Activated naive CD8-positive, alpha-beta T cell treated with anti-CD3 and anti-CD28 coated beads for 36 hours (primary cell): ENCODE data around the gene FIZ1. TPM values are rescaled to one million over a fixed set of nuclear protein-coding genes. Genes with fewer than 3 reads are reported as not detected.

Experiments used
- DNase-seq: peaks from one replicate; pipeline ENCODE4 v3.0.0; 2021
- H3K27ac Mint-ChIP-seq: one replicate; pipeline ENCODE4 v1.8.0; 2022; ENCODE audit warnings: mild to moderate bottlenecking, moderate library complexity, mixed read lengths
- H3K27me3 Mint-ChIP-seq: one replicate; pipeline ENCODE4 v1.8.0; 2022; ENCODE audit warnings: mild to moderate bottlenecking, mixed read lengths
- H3K36me3 Mint-ChIP-seq: one replicate; pipeline ENCODE4 v1.8.0; 2021; ENCODE audit warnings: mild to moderate bottlenecking, mixed read lengths
- H3K4me1 Mint-ChIP-seq: one replicate; pipeline ENCODE4 v1.8.0; 2021; ENCODE audit warnings: mixed read lengths
- H3K4me3 Mint-ChIP-seq: one replicate; pipeline ENCODE4 v1.8.0; 2022; ENCODE audit warnings: mild to moderate bottlenecking, moderate library complexity, mixed read lengths
- H3K9me3 Mint-ChIP-seq: one replicate; pipeline ENCODE4 v1.8.0; 2022; ENCODE audit warnings: mixed read lengths
- total RNA-seq, 2 experiments: library from RNA; stranded (reverse); gene quantifications; one replicate each; pipeline ENCODE4 v1.2.3, GENCODE V29; 2021

Gene FIZ1
- total RNA-seq, 2 experiments from 2014 or later = 19.8 to 20.7 TPM

GRCh38 chr19:55622242-55622969 lies 23.1 kb upstream of the FIZ1 start:
- Mint-ChIP-seq H3K27me3 (peaks cover 6% of the 10 kb centered on the region), H3K4me1 (peaks cover 49% of the 10 kb centered on the region), H3K4me3 (no peak overlapping the region), H3K27ac (no peak overlapping the region), H3K36me3 (peaks cover 17% of the 10 kb centered on the region), H3K9me3 (no peaks in the 10 kb centered on the region)
- DNase-seq = no peak

DNA sequence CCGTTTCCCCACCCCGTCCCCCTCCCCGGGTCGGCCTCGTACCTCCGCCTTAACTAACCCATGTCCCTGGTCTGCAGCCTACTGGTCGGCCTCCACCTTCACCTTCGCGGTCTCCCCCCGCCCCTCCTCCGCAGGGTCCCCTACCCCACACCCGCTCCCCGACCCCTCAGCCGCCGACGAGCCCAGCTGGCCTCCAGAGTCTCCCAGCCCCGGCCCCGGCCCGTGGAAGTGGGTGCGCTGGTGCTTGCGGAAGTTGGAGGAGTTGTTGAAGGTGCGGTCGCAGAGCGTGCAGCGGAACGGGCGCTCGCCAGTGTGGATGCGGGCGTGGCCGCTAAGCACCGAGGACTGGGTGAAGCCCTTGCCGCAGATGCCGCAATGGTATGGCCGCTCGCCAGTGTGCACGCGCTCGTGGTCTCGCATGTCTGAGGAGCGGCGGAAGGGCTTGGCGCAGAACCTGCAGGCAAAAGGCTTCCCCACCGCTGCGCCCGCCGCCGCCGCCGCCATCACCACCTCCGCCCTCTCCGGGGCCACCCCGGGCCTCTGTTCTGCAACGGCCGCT lies 22.4 kb upstream of the FIZ1 start:
- peaks cover 1% of the 10 kb centered on the region for H3K27me3 Mint-ChIP-seq
- H3K9me3 Mint-ChIP-seq = no peaks in the 10 kb centered on the region
- H3K4me3 Mint-ChIP-seq = no peak overlapping the region
- peaks cover 44% of the 10 kb centered on the region for H3K4me1 Mint-ChIP-seq
- H3K27ac Mint-ChIP-seq = no peak overlapping the region
- no peak for DNase-seq
- H3K36me3 Mint-ChIP-seq = peaks cover 19% of the 10 kb centered on the region

DNA sequence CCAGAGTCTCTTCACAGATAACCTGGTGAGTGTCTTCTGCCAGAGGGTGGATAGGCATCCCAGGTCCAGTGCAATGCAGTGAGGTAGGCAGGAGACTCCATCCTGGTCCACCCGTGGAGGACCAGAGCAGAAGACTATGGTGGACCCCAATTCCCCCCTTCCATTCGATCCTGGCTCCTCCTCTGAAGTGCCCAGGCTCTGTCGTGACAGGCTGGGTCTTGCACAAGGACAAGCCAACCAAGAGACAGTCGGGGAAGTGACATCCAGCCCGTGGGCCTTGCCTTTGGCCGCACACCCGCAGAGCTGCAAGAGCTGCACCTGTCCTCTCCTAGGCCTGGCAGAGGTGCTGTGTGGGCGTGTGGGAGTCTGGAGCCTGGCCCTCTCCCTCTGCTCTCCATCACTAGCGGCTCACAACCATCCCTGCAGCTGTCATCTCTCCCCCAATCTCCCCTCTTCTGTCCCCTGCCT lies 21.9 kb upstream of the FIZ1 start:
- Mint-ChIP-seq H3K27ac (peak overlapping the region; percentile 78), H3K4me3 (no peak overlapping the region), H3K9me3 (no peaks in the 10 kb centered on the region), H3K4me1 (peaks cover 38% of the 10 kb centered on the region), H3K36me3 (peaks cover 21% of the 10 kb centered on the region), H3K27me3 (no peaks in the 10 kb centered on the region)
- no peak for DNase-seq

- peak overlapping the region; percentile 35 for H3K4me3 Mint-ChIP-seq
- DNase-seq = peak; percentile 61
- peaks cover 21% of the 10 kb centered on the region for H3K36me3 Mint-ChIP-seq
- H3K27me3 Mint-ChIP-seq = no peaks in the 10 kb centered on the region
- H3K9me3 Mint-ChIP-seq = no peaks in the 10 kb centered on the region
- peaks cover 37% of the 10 kb centered on the region for H3K4me1 Mint-ChIP-seq
- peak overlapping the region; percentile 78 for H3K27ac Mint-ChIP-seq
These were observed 21.3 kb upstream of the FIZ1 start for GRCh38 chr19:55620410-55621204.

DNA sequence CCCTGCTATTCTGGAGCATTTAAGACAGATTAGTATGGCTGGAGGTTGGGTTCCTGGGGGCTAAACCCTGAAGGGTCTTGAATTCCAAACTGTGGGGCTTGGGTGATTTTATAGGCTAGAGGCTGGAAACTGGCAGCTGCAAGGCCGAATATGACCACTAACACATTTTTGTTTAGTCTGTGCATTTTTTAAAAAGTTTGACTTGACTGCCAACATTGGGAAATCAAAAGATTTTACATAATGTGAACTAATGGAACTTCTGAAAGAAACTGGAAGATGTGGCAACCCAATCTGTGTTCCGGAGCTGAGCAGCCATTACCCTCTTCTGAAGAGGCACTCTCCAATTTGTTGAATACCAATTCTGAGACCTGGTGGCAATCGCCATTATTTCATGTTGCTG lies 20.0 kb upstream of the FIZ1 start:
- Mint-ChIP-seq H3K27me3 (no peaks in the 10 kb centered on the region), H3K4me1 (peaks cover 30% of the 10 kb centered on the region), H3K9me3 (no peaks in the 10 kb centered on the region), H3K27ac (no peak overlapping the region), H3K4me3 (no peak overlapping the region), H3K36me3 (peaks cover 22% of the 10 kb centered on the region)
- DNase-seq = no peak

GRCh38 chr19:55618426-55618825 lies 19.1 kb upstream of the FIZ1 start:
- peak overlapping the region; percentile 50 for H3K27ac Mint-ChIP-seq
- no peaks in the 10 kb centered on the region for H3K27me3 Mint-ChIP-seq
- no peak for DNase-seq
- peaks cover 20% of the 10 kb centered on the region for H3K36me3 Mint-ChIP-seq
- no peak overlapping the region for H3K4me3 Mint-ChIP-seq
- H3K9me3 Mint-ChIP-seq = no peaks in the 10 kb centered on the region
- H3K4me1 Mint-ChIP-seq = peaks cover 23% of the 10 kb centered on the region

DNA sequence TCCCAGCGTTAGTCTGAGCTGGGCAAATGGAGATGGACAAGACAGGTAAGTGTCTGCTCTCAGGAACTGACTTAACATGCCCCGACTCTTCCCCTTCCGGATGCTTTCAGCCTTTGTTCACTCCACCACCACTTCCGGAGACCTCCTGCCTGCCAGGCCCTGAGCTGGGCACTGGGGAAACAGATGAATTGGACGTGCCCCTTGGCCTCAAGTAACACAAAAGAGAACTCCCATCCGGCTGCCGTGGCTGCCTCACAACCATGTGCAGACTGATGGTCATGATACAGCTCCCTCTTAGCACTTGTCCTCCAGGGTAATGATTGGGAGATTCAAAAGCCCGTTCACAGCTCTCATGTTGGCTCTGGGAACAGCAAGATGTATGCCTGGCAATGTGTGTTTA lies 18.1 kb upstream of the FIZ1 start:
- Mint-ChIP-seq H3K27me3 (no peaks in the 10 kb centered on the region), H3K4me3 (no peak overlapping the region), H3K9me3 (no peaks in the 10 kb centered on the region), H3K27ac (no peak overlapping the region), H3K4me1 (peaks cover 20% of the 10 kb centered on the region), H3K36me3 (peaks cover 23% of the 10 kb centered on the region)
- DNase-seq = no peak

DNA sequence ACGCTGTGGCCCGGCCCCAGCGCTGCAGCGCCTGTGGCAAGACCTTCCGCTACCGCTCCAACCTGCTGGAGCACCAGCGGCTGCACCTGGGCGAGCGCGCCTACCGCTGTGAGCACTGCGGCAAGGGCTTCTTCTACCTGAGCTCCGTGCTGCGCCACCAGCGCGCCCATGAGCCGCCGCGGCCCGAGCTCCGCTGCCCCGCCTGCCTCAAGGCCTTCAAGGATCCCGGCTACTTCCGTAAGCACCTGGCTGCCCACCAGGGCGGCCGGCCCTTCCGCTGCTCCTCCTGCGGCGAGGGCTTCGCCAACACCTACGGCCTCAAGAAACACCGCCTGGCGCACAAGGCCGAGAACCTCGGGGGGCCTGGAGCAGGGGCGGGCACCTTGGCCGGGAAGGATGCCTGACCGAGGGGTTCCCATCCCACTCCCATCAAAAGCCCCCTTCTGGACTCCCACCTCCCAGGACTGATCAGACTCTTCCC lies 17.1 kb upstream of the FIZ1 start:
- Mint-ChIP-seq H3K36me3 (peaks cover 23% of the 10 kb centered on the region), H3K4me1 (peaks cover 23% of the 10 kb centered on the region), H3K4me3 (no peak overlapping the region), H3K27ac (no peak overlapping the region), H3K27me3 (no peaks in the 10 kb centered on the region), H3K9me3 (no peaks in the 10 kb centered on the region)
- no peak for DNase-seq

DNA sequence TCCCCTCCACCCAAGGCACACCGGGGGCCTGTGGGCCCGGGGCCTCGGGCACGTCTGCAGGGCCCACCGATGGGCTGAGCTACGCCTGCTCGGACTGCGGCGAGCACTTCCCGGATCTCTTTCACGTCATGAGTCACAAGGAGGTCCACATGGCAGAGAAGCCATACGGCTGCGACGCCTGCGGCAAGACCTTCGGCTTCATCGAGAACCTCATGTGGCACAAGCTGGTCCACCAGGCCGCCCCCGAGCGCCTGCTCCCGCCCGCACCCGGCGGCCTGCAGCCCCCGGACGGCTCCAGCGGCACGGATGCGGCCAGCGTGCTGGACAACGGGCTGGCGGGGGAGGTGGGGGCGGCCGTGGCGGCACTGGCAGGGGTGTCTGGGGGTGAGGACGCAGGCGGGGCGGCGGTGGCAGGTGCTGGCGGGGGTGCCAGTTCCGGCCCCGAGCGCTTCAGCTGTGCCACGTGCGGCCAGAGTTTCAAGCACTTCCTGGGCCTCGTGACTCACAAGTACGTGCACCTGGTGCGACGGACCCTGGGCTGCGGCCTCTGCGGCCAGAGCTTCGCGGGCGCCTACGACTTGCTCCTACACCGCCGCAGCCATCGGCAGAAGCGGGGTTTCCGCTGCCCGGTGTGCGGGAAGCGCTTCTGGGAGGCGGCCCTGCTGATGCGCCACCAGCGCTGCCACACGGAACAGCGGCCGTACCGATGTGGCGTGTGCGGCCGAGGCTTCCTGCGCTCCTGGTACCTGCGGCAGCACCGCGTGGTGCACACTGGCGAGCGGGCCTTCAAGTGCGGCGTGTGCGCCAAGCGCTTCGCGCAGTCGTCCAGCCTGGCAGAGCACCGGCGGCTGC lies 16.5 kb upstream of the FIZ1 start:
- peaks cover 25% of the 10 kb centered on the region for H3K4me1 Mint-ChIP-seq
- peaks cover 20% of the 10 kb centered on the region for H3K36me3 Mint-ChIP-seq
- no peak overlapping the region for H3K27ac Mint-ChIP-seq
- H3K9me3 Mint-ChIP-seq = no peaks in the 10 kb centered on the region
- H3K27me3 Mint-ChIP-seq = no peaks in the 10 kb centered on the region
- H3K4me3 Mint-ChIP-seq = no peak overlapping the region
- no peak for DNase-seq

- no peaks in the 10 kb centered on the region for H3K27me3 Mint-ChIP-seq
- no peak overlapping the region for H3K4me3 Mint-ChIP-seq
- DNase-seq = no peak
- H3K9me3 Mint-ChIP-seq = no peaks in the 10 kb centered on the region
- peaks cover 15% of the 10 kb centered on the region for H3K36me3 Mint-ChIP-seq
- no peak overlapping the region for H3K27ac Mint-ChIP-seq
- peaks cover 22% of the 10 kb centered on the region for H3K4me1 Mint-ChIP-seq
These were observed 15.6 kb upstream of the FIZ1 start for GRCh38 chr19:55614711-55615542.

GRCh38 chr19:55613930-55614710 lies 14.8 kb upstream of the FIZ1 start:
- H3K9me3 Mint-ChIP-seq = no peaks in the 10 kb centered on the region
- H3K4me3 Mint-ChIP-seq = no peak overlapping the region
- no peak overlapping the region for H3K27ac Mint-ChIP-seq
- H3K27me3 Mint-ChIP-seq = no peaks in the 10 kb centered on the region
- H3K36me3 Mint-ChIP-seq = peaks cover 17% of the 10 kb centered on the region
- H3K4me1 Mint-ChIP-seq = peaks cover 19% of the 10 kb centered on the region
- DNase-seq = no peak

DNA sequence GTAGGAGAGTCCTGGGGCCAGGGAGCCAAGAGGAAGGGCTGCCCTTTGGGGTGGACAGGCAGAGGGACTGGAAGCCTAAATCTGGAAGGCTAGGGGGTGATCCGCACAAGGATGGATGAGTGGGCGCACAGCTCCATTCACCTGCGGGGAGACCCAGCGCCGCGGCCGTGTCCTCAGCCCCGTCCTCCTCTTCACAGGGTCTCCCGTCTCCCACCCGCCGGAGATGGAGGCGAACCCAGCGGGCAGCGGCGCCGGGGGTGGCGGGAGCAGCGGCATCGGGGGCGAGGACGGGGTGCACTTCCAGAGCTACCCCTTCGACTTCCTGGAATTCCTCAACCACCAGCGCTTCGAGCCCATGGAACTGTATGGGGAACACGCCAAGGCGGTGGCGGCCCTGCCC lies 14.1 kb upstream of the FIZ1 start:
- Mint-ChIP-seq H3K27me3 (no peaks in the 10 kb centered on the region), H3K4me1 (peaks cover 23% of the 10 kb centered on the region), H3K36me3 (peaks cover 20% of the 10 kb centered on the region), H3K4me3 (no peak overlapping the region), H3K9me3 (no peaks in the 10 kb centered on the region), H3K27ac (no peak overlapping the region)
- DNase-seq = no peak

- no peaks in the 10 kb centered on the region for H3K27me3 Mint-ChIP-seq
- H3K27ac Mint-ChIP-seq = no peak overlapping the region
- H3K36me3 Mint-ChIP-seq = peaks cover 24% of the 10 kb centered on the region
These were observed 12.8 kb upstream of the FIZ1 start for GRCh38 chr19:55611983-55612645.

More at GRCh38 chr19:55611983-55612645, 12.8 kb upstream of the FIZ1 start:
- Mint-ChIP-seq H3K9me3 (no peaks in the 10 kb centered on the region), H3K4me1 (peaks cover 29% of the 10 kb centered on the region), H3K4me3 (no peak overlapping the region)
- no peak for DNase-seq
